WTC11 (cell line): ENCODE measurements around the gene HOXD8. TPM values are rescaled to one million over a fixed set of nuclear protein-coding genes. Genes with fewer than 3 reads are reported as not detected.

ENCODE experiments used
- ATAC-seq: fragments of 200-7000 bp; cut with Tn5 transposase; 2 replicates; pipeline ENCODE4 v1.10.0; 2021; ENCODE audit warnings: mild to moderate bottlenecking, moderate library complexity
- CTCF ChIA-PET: fragments of 300-600 bp; sonication (Branson Sonifier 250); formaldehyde crosslinking; loops from one replicate; lab custom pipeline; 2021; ENCODE audit warnings: antibody characterized with exemption; lab: Charles Lee
- POLR2A ChIA-PET: fragments of 350-600 bp; sonication (Branson Sonifier 250); formaldehyde crosslinking; loops from one replicate; lab custom pipeline; 2021; ENCODE audit warnings: antibody characterized with exemption; lab: Charles Lee
- DNase-seq: peaks from one replicate; pipeline ENCODE4 v3.0.0; 2021; ENCODE audit warnings: low spot score
- H3K27ac Mint-ChIP-seq: 2 replicates; pipeline ENCODE4 v1.8.0; 2021; ENCODE audit warnings: mixed read lengths
- H3K27me3 Mint-ChIP-seq: 2 replicates; pipeline ENCODE4 v1.8.0; 2021; ENCODE audit warnings: low read depth, mild to moderate bottlenecking, moderate library complexity, mixed read lengths
- H3K36me3 Mint-ChIP-seq: 2 replicates; pipeline ENCODE4 v1.8.0; 2021; ENCODE audit warnings: mixed read lengths
- H3K4me1 Mint-ChIP-seq: 2 replicates; pipeline ENCODE4 v1.8.0; 2022; ENCODE audit warnings: mixed read lengths
- H3K4me3 Mint-ChIP-seq: 2 replicates; pipeline ENCODE4 v1.8.0; 2021; ENCODE audit warnings: mild to moderate bottlenecking, moderate library complexity, mixed read lengths
- H3K9me3 Mint-ChIP-seq: 2 replicates; pipeline ENCODE4 v1.8.0; 2021; ENCODE audit warnings: mixed read lengths
- ATF2 ChIP-seq: sonication (generic); formaldehyde crosslinking; IDR thresholded peaks from 2 replicates; pipeline ENCODE4 v1.8.1; 2022; ENCODE audit warnings: low read depth, missing genetic modification reagents, borderline replicate concordance
- E2F1 ChIP-seq: sonication (generic); formaldehyde crosslinking; IDR thresholded peaks from 2 replicates; pipeline ENCODE4 v1.8.0; 2022; ENCODE audit warnings: mild to moderate bottlenecking, missing genetic modification reagents
- ESRRA ChIP-seq: sonication (generic); formaldehyde crosslinking; IDR thresholded peaks from 2 replicates; pipeline ENCODE4 v1.8.1; 2022; ENCODE audit warnings: mild to moderate bottlenecking, missing genetic modification reagents, borderline replicate concordance
- FOXP1 ChIP-seq: sonication (generic); formaldehyde crosslinking; IDR thresholded peaks from 2 replicates; pipeline ENCODE4 v1.8.0; 2022; ENCODE audit warnings: missing genetic modification reagents, mild to moderate bottlenecking, moderate library complexity, borderline replicate concordance
- HMGA2 ChIP-seq: fragments of 250-450 bp; sonication (Bioruptor Pico); IDR thresholded peaks from 2 replicates; pipeline ENCODE4 v1.4.0; 2021; ENCODE audit warnings: mild to moderate bottlenecking, moderate library complexity
- MXD4 ChIP-seq: fragments of 250-450 bp; sonication (Bioruptor Pico); IDR thresholded peaks from 2 replicates; pipeline ENCODE4 v1.8.0; 2021; ENCODE audit warnings: mild to moderate bottlenecking, moderate library complexity, borderline replicate concordance
- MYBL2 ChIP-seq: sonication (generic); formaldehyde crosslinking; IDR thresholded peaks from 2 replicates; pipeline ENCODE4 v1.8.1; 2023; ENCODE audit warnings: mild to moderate bottlenecking, moderate library complexity, missing genetic modification reagents
- NFE2L1 ChIP-seq: sonication (generic); formaldehyde crosslinking; IDR thresholded peaks from 2 replicates; pipeline ENCODE4 v1.8.1; 2023; ENCODE audit warnings: missing genetic modification reagents
- NFYB ChIP-seq: sonication (generic); formaldehyde crosslinking; conservative IDR thresholded peaks from 2 replicates; pipeline ENCODE4 v1.8.0; 2022; ENCODE audit warnings: low read depth, missing genetic modification reagents
- NR2C2 ChIP-seq: sonication (generic); formaldehyde crosslinking; IDR thresholded peaks from 2 replicates; pipeline ENCODE4 v1.8.0; 2022; ENCODE audit warnings: mild to moderate bottlenecking, missing genetic modification reagents
- PRRX2 ChIP-seq: fragments of 250-450 bp; sonication (Bioruptor Pico); IDR thresholded peaks from 2 replicates; pipeline ENCODE4 v1.8.0; 2021; ENCODE audit warnings: mild to moderate bottlenecking
- SMAD4 ChIP-seq: sonication (generic); formaldehyde crosslinking; IDR thresholded peaks from 2 replicates; pipeline ENCODE4 v1.8.0; 2022; ENCODE audit warnings: mild to moderate bottlenecking, missing genetic modification reagents
- TEAD1 ChIP-seq: sonication (generic); formaldehyde crosslinking; IDR thresholded peaks from 2 replicates; pipeline ENCODE4 v1.8.0; 2022; ENCODE audit warnings: mild to moderate bottlenecking, missing genetic modification reagents
- TP53 ChIP-seq: sonication (generic); formaldehyde crosslinking; IDR thresholded peaks from 2 replicates; pipeline ENCODE4 v1.8.1; 2023; ENCODE audit warnings: mild to moderate bottlenecking, missing genetic modification reagents
- USF2 ChIP-seq: sonication (generic); formaldehyde crosslinking; IDR thresholded peaks from 2 replicates; pipeline ENCODE4 v1.8.1; 2023; ENCODE audit warnings: mild to moderate bottlenecking, missing genetic modification reagents, moderate library complexity
- ZMAT4 ChIP-seq: fragments of 250-450 bp; sonication (Bioruptor Pico); IDR thresholded peaks from 2 replicates; pipeline ENCODE4 v1.9.0; 2021; ENCODE audit warnings: mild to moderate bottlenecking
- ZNF121 ChIP-seq: sonication (generic); formaldehyde crosslinking; IDR thresholded peaks from 2 replicates; pipeline ENCODE4 v1.8.0; 2023; ENCODE audit warnings: missing genetic modification reagents
- ZNF232 ChIP-seq: sonication (generic); formaldehyde crosslinking; IDR thresholded peaks from 2 replicates; pipeline ENCODE4 v1.8.0; 2022; ENCODE audit warnings: mild to moderate bottlenecking, missing genetic modification reagents
- ZNF416 ChIP-seq: fragments of 250-450 bp; sonication (Bioruptor Pico); IDR thresholded peaks from 2 replicates; pipeline ENCODE4 v1.9.0; 2021; ENCODE audit warnings: mild to moderate bottlenecking, inconsistent platforms
- ZNF423 ChIP-seq: fragments of 250-450 bp; sonication (Bioruptor Pico); IDR thresholded peaks from 2 replicates; pipeline ENCODE4 v2.1.2; 2022; ENCODE audit warnings: mild to moderate bottlenecking, moderate library complexity
- total RNA-seq: library from RNA; stranded (reverse); gene quantifications from 3 replicates; pipeline ENCODE4 v1.2.3, GENCODE V29; 2021
- TF ChIP-seq, protein P1 (sequence below): sonication (generic); formaldehyde crosslinking; IDR thresholded peaks from 2 replicates; pipeline ENCODE4 v1.8.0; 2023; ENCODE audit warnings: missing genetic modification reagents
- TF ChIP-seq, protein P2 (sequence below): sonication (generic); formaldehyde crosslinking; conservative IDR thresholded peaks from 2 replicates; pipeline ENCODE4 v1.8.1; 2022; ENCODE audit warnings: mild to moderate bottlenecking, missing genetic modification reagents
- TF ChIP-seq, protein P3 (sequence below): sonication (generic); formaldehyde crosslinking; IDR thresholded peaks from 2 replicates; pipeline ENCODE4 v1.8.1; 2022; ENCODE audit warnings: mild to moderate bottlenecking, moderate library complexity, missing genetic modification reagents

HOXD8 gene
- total RNA-seq, 1 experiment from 2014 or later = not detected

DNA sequence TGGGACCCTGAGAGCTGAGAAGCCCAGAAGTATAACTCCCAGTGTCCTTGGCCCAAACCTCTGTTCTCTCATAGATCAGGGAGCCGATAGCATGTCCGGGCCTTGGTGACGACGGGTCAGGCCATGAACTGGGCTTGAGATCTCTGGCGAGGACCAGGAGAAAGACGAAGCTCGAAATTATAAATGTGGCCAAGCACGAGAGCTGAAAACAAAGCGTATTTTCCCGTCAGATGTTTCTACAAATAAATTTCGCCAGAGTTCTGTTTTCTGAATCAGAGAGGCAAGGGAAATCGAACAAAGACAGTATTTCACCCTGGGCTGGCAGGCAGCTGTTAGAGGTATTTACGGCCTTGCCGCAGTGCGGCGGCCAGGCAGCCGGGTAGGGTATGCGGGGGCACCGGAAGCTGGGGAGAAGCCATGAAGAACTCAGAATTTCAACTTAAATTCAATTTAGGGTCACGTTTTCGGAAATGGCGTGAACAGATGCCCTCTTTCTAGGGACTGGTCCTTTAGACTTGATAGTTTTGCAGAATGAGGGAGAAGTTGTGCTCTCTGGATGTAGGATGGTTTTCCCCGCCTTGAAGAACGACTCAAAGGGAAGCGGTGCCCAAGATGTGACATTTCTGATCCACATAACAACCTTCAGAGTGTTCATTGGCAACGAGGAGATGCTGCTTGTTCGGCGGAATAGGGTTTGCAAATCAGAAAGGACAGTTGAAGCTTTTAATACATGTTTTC lies 9.6 kb downstream of the HOXD8 start:
- ATAC-seq = no peak
- no peaks in the 10 kb centered on the region for H3K36me3 Mint-ChIP-seq
- CTCF ChIA-PET = interaction anchor here (1.7 to 3.4 kb wide), 9 partner anchors 8 to 515 kb away, joined by 3 to 73 read pairs (median 24); no protein-coding TSS in a partner anchor
- POLR2A ChIA-PET = no interaction called here
- no peak for DNase-seq
- H3K27ac Mint-ChIP-seq = no peak overlapping the region
- H3K27me3 Mint-ChIP-seq = peaks cover 98% of the 10 kb centered on the region
- H3K9me3 Mint-ChIP-seq = no peaks in the 10 kb centered on the region
- no peak for TF ChIP-seq ZNF416 (CRISPR knock-in tag)
- no peak for TF ChIP-seq E2F1 (CRISPR knock-in tag)
- no peak for TF ChIP-seq NFE2L1
- no peak for TF ChIP-seq PRRX2 (CRISPR knock-in tag)
- TF ChIP-seq SMAD4 (CRISPR knock-in tag) = no peak
- no peak for TF ChIP-seq TP53
- no peak for TF ChIP-seq ZNF423
- no peak for TF ChIP-seq MXD4
- TF ChIP-seq ESRRA (CRISPR knock-in tag) = no peak
- no peak for TF ChIP-seq HMGA2 (CRISPR knock-in tag)
- no peak for TF ChIP-seq ATF2 (CRISPR knock-in tag)
- no peak for TF ChIP-seq NFYB (CRISPR knock-in tag)
- no peak overlapping the region for H3K4me3 Mint-ChIP-seq
- H3K4me1 Mint-ChIP-seq = peaks cover 15% of the 10 kb centered on the region

DNA sequence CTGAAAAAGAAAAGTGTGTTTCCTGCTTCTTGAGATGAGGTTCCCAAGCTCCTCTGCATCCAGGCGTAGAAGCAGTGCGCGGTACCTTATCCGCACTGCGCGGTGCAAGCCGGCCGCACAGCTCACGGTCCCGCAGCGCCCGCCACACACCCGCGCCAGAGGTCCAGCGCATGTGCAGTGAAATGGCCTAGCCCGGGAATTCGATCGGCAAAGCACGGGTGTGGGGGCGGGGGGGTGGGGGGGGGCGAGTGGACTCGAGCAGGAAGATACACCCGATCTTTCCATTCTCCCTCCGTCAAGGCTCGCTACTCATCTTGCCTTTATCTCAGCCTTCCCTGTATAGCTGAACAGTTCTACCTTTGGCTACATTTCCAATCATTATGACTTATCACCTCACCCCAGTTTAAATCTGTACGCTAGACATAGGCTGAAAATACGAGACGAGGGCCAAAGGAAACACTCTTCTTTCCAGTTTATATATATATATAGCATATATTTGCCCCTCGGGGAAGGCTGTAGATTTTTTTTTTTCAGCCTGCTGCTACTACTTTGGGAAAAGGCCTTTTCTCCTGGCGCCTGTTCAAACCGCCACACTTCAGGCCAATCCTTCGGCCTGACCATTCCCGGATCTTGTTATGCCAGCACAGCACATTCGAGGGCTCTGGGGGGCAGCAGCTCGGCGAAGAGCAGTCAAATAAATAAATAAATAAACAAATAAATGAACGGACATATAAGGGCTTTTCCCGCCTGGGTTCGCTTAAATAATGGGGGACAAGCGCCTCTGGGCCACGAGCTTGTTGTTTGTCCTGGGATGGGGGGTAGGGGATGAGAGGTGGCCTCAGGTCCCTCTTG lies 10.4 kb downstream of the HOXD8 start:
- no peak for DNase-seq
- TF ChIP-seq, protein P1, sequence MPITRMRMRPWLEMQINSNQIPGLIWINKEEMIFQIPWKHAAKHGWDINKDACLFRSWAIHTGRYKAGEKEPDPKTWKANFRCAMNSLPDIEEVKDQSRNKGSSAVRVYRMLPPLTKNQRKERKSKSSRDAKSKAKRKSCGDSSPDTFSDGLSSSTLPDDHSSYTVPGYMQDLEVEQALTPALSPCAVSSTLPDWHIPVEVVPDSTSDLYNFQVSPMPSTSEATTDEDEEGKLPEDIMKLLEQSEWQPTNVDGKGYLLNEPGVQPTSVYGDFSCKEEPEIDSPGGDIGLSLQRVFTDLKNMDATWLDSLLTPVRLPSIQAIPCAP (CRISPR knock-in tag) = no peak
- TF ChIP-seq, protein P2, sequence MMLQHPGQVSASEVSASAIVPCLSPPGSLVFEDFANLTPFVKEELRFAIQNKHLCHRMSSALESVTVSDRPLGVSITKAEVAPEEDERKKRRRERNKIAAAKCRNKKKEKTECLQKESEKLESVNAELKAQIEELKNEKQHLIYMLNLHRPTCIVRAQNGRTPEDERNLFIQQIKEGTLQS (CRISPR knock-in tag) = no peak
- Mint-ChIP-seq H3K4me1 (peaks cover 14% of the 10 kb centered on the region), H3K9me3 (no peaks in the 10 kb centered on the region), H3K4me3 (peak overlapping the region; percentile 44), H3K27me3 (peaks cover 98% of the 10 kb centered on the region), H3K36me3 (no peaks in the 10 kb centered on the region), H3K27ac (no peak overlapping the region)
- ChIA-PET POLR2A (no interaction called here), CTCF (interaction anchor here (0.6 to 3.4 kb wide), 34 partner anchors 8 to 1009 kb away, joined by 3 to 73 read pairs (median 6); partner anchors contain the start of gene HOXD1)
- no peak for ATAC-seq

GRCh38 chr2:176140513-176141317 lies 11.2 kb downstream of the HOXD8 start:
- ChIA-PET CTCF (interaction anchor here (0.6 to 3.4 kb wide), 55 partner anchors 9 to 1008 kb away, joined by 3 to 73 read pairs (median 4); partner anchors contain the start of genes HOXD1, HOXD4 and MTX2), POLR2A (no interaction called here)
- Mint-ChIP-seq H3K9me3 (no peaks in the 10 kb centered on the region), H3K27me3 (peaks cover 98% of the 10 kb centered on the region), H3K27ac (no peak overlapping the region), H3K4me1 (peaks cover 6% of the 10 kb centered on the region), H3K36me3 (no peaks in the 10 kb centered on the region), H3K4me3 (peak overlapping the region; percentile 62)
- DNase-seq = peak; percentile 88
- ATAC-seq = peak; percentile 81
- TF ChIP-seq USF2 (CRISPR knock-in tag) = no peak
- TF ChIP-seq MYBL2 (CRISPR knock-in tag) = peak; percentile 52; the same call in 1 of the 2 replicates
- peak; percentile 87; the same call in 1 of the 2 replicates for TF ChIP-seq FOXP1
- TF ChIP-seq ZMAT4 (CRISPR knock-in tag) = no peak
- TF ChIP-seq, protein P3, sequence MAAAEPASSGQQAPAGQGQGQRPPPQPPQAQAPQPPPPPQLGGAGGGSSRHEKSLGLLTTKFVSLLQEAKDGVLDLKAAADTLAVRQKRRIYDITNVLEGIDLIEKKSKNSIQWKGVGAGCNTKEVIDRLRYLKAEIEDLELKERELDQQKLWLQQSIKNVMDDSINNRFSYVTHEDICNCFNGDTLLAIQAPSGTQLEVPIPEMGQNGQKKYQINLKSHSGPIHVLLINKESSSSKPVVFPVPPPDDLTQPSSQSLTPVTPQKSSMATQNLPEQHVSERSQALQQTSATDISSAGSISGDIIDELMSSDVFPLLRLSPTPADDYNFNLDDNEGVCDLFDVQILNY (CRISPR knock-in tag) = peak; percentile 56; the same call in 1 of the 2 replicates
- peak; percentile 70; the same call in 1 of the 2 replicates for TF ChIP-seq TEAD1 (CRISPR knock-in tag)
- TF ChIP-seq NR2C2 = no peak
- peak; percentile 85 for TF ChIP-seq ZNF232 (CRISPR knock-in tag)
- peak; percentile 95 for TF ChIP-seq ZNF121 (CRISPR knock-in tag)
